DOHH2 (cell line): ENCODE measurements around the gene EHBP1L1.

Experiments
- EZH2phosphoT487 ChIP-seq: fragments of 200-600 bp; sonication (generic); IDR thresholded peaks from 2 replicates; pipeline ENCODE4 v1.6.1; 2017; ENCODE audit warnings: borderline replicate concordance, mild to moderate bottlenecking, antibody characterized with exemption, low read length, moderate library complexity, mixed read lengths
- TF ChIP-seq, protein P1 (sequence below): fragments of 200-600 bp; sonication (generic); IDR thresholded peaks from one replicate; pipeline ENCODE4 v1.5.1; 2014; ENCODE audit warnings: antibody characterized with exemption, mild to moderate bottlenecking, low read depth, low read length; ENCODE audit not compliant: poor library complexity, severe bottlenecking

DNA sequence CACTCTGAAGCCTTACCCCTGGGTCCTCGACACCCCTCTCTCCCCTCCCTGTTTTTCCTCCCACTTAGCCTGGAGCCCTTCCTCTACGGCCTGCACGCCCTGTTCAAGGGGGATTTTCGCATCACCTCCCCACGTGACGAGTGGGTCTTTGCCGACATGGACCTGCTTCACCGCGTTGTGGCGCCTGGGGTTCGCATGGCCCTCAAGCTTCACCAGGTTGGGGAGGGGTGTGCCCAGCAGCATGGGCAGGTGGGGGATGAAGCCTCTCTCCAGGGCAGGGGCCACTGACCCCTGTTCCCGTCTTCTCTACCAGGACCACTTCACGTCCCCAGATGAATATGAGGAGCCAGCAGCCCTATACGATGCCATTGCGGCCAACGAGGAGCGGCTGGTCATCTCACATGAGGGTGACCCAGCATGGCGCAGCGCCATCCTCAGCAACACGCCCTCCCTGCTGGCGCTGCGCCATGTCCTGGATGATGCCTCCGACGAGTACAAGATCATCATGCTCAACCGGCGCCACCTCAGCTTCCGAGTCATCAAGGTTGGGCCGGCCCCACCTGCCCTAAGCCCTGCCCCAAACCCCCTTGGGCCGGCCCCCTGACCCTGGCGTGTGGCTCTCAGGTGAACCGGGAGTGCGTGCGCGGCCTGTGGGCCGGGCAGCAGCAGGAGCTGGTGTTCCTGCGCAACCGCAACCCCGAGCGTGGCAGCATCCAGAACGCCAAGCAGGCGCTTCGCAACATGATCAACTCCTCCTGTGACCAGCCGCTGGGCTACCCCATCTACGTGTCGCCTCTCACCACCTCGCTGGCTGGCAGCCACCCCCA is 59.3 kb downstream of the EHBP1L1 start:
- TF ChIP-seq, protein P1, sequence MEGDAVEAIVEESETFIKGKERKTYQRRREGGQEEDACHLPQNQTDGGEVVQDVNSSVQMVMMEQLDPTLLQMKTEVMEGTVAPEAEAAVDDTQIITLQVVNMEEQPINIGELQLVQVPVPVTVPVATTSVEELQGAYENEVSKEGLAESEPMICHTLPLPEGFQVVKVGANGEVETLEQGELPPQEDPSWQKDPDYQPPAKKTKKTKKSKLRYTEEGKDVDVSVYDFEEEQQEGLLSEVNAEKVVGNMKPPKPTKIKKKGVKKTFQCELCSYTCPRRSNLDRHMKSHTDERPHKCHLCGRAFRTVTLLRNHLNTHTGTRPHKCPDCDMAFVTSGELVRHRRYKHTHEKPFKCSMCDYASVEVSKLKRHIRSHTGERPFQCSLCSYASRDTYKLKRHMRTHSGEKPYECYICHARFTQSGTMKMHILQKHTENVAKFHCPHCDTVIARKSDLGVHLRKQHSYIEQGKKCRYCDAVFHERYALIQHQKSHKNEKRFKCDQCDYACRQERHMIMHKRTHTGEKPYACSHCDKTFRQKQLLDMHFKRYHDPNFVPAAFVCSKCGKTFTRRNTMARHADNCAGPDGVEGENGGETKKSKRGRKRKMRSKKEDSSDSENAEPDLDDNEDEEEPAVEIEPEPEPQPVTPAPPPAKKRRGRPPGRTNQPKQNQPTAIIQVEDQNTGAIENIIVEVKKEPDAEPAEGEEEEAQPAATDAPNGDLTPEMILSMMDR, result no peak
- no peak for TF ChIP-seq EZH2phosphoT487
